DOHH2 (cell line): ENCODE data around the gene ASPN.

Experiments used
- H3F3A ChIP-seq: fragments of 200-600 bp; sonication (generic), shearing (Covaris generic); 2 replicates; pipeline ENCODE4 v1.6.0; 2016; ENCODE audit warnings: antibody characterized with exemption, mild to moderate bottlenecking; ENCODE audit not compliant: control insufficient read depth, insufficient read depth
- H3K27ac ChIP-seq: fragments of 200-600 bp; sonication (generic); 2 replicates; pipeline ENCODE4 v1.5.1; 2014; ENCODE audit warnings: low read depth, mild to moderate bottlenecking, low read length, moderate library complexity
- H3K27me3 ChIP-seq: fragments of 200-600 bp; sonication (generic); 2 replicates; pipeline ENCODE4 v1.6.1; 2014; ENCODE audit warnings: mild to moderate bottlenecking, low read length, mixed read lengths; ENCODE audit not compliant: control insufficient read depth
- H3K36me3 ChIP-seq: fragments of 200-600 bp; sonication (generic); 2 replicates; pipeline ENCODE4 v1.6.1; 2014; ENCODE audit warnings: mild to moderate bottlenecking, low read length, moderate library complexity, mixed read lengths; ENCODE audit not compliant: control insufficient read depth
- H3K4me1 ChIP-seq: fragments of 200-600 bp; sonication (generic); 2 replicates; pipeline ENCODE4 v1.6.1; 2014; ENCODE audit warnings: mild to moderate bottlenecking, low read length, mixed read lengths; ENCODE audit not compliant: control insufficient read depth
- H3K4me2 ChIP-seq: fragments of 200-600 bp; sonication (generic); 2 replicates; pipeline ENCODE4 v1.6.0; 2014; ENCODE audit warnings: mild to moderate bottlenecking, low read length, moderate library complexity
- H3K4me3 ChIP-seq: fragments of 200-600 bp; sonication (generic); 2 replicates; pipeline ENCODE4 v1.5.1; 2014; ENCODE audit warnings: mild to moderate bottlenecking, low read length, mixed read lengths
- H3K79me2 ChIP-seq: fragments of 200-600 bp; sonication (generic); 2 replicates; pipeline ENCODE4 v1.6.1; 2014; ENCODE audit warnings: mild to moderate bottlenecking, low read length, mixed read lengths; ENCODE audit not compliant: control insufficient read depth
- H3K9me2 ChIP-seq: fragments of 200-600 bp; sonication (generic); replicated peaks from 2 replicates; pipeline ENCODE4 v1.6.1; 2014; ENCODE audit warnings: mild to moderate bottlenecking, low read length, mixed read lengths; ENCODE audit not compliant: control insufficient read depth
- H3K9me3 ChIP-seq: fragments of 200-600 bp; sonication (generic); 2 replicates; pipeline ENCODE4 v1.6.1; 2014; ENCODE audit warnings: antibody characterized with exemption, low read length, mixed read lengths; ENCODE audit not compliant: control insufficient read depth, insufficient read depth
- H4K20me1 ChIP-seq: fragments of 200-600 bp; sonication (generic); 2 replicates; pipeline ENCODE4 v1.6.0; 2014; ENCODE audit warnings: low read depth, mild to moderate bottlenecking, antibody characterized with exemption, low read length, moderate library complexity; ENCODE audit not compliant: control insufficient read depth, insufficient read depth
- CTCF ChIP-seq: fragments of 200-600 bp; sonication (generic); IDR thresholded peaks from one replicate; pipeline ENCODE4 v1.5.1; 2014; ENCODE audit warnings: antibody characterized with exemption, mild to moderate bottlenecking, low read depth, low read length; ENCODE audit not compliant: poor library complexity, severe bottlenecking
- EZH2phosphoT487 ChIP-seq: fragments of 200-600 bp; sonication (generic); IDR thresholded peaks from 2 replicates; pipeline ENCODE4 v1.6.1; 2017; ENCODE audit warnings: borderline replicate concordance, mild to moderate bottlenecking, antibody characterized with exemption, low read length, moderate library complexity, mixed read lengths

Gene ASPN

GRCh38 chr9:92506184-92506857 is 24.0 kb upstream of the ASPN start:
- Histone ChIP-seq H3K9me2 (no peaks in the 10 kb centered on the region), H3K4me3 (no peak overlapping the region), H4K20me1 (no peaks in the 10 kb centered on the region), H3K27ac (no peak overlapping the region), H3K79me2 (no peaks in the 10 kb centered on the region), H3F3A (no peaks in the 10 kb centered on the region), H3K9me3 (no peaks in the 10 kb centered on the region), H3K27me3 (no peaks in the 10 kb centered on the region), H3K4me1 (no peaks in the 10 kb centered on the region), H3K4me2 (no peak overlapping the region), H3K36me3 (no peaks in the 10 kb centered on the region)
- no peak for TF ChIP-seq EZH2phosphoT487
- no peak for TF ChIP-seq CTCF

GRCh38 chr9:92504881-92505280 is 22.6 kb upstream of the ASPN start:
- no peaks in the 10 kb centered on the region for H3K9me3 ChIP-seq
- no peak overlapping the region for H3K4me3 ChIP-seq
- H3K27me3 ChIP-seq, result no peaks in the 10 kb centered on the region
- no peaks in the 10 kb centered on the region for H4K20me1 ChIP-seq
- H3K4me1 ChIP-seq, result no peaks in the 10 kb centered on the region
- no peaks in the 10 kb centered on the region for H3K79me2 ChIP-seq
- H3K4me2 ChIP-seq, result no peak overlapping the region
- H3K27ac ChIP-seq, result no peak overlapping the region
- no peaks in the 10 kb centered on the region for H3F3A ChIP-seq
- H3K36me3 ChIP-seq, result no peaks in the 10 kb centered on the region
- no peaks in the 10 kb centered on the region for H3K9me2 ChIP-seq
- no peak for TF ChIP-seq CTCF
- TF ChIP-seq EZH2phosphoT487, result no peak

GRCh38 chr9:92503156-92503555 is 20.9 kb upstream of the ASPN start:
- Histone ChIP-seq H3K4me1 (no peaks in the 10 kb centered on the region), H3K9me3 (no peaks in the 10 kb centered on the region), H3K79me2 (no peaks in the 10 kb centered on the region), H3F3A (no peaks in the 10 kb centered on the region), H3K4me3 (no peak overlapping the region), H3K36me3 (no peaks in the 10 kb centered on the region), H3K27me3 (no peaks in the 10 kb centered on the region), H3K4me2 (no peak overlapping the region), H3K27ac (no peak overlapping the region), H3K9me2 (no peaks in the 10 kb centered on the region), H4K20me1 (no peaks in the 10 kb centered on the region)
- TF ChIP-seq CTCF (no peak), EZH2phosphoT487 (no peak)
